Kidney epithelial cell (primary cell): ENCODE data around the gene EOLA1. TPM values are rescaled to one million over a fixed set of nuclear protein-coding genes. Genes with fewer than 3 reads are reported as not detected.
"Not testable (repeated sequence)": the region's sequence is repeated elsewhere in the genome, so short reads cannot be mapped to it uniquely, and the experiment has no call there.

Experiments used
- DNase-seq: peaks from one replicate; pipeline ENCODE4 v3.0.0-alpha.2; 2010; ENCODE audit warnings: low read depth
- H3K27me3 ChIP-seq: 2 replicates; pipeline ENCODE4 v1.6.0; 2011; ENCODE audit warnings: low read length; ENCODE audit not compliant: control insufficient read depth, insufficient read depth
- H3K36me3 ChIP-seq: 2 replicates; pipeline ENCODE4 v1.5.1; 2011; ENCODE audit warnings: low read length; ENCODE audit not compliant: control insufficient read depth, insufficient read depth
- H3K4me3 ChIP-seq: 2 replicates; pipeline ENCODE4 v1.5.1; 2011; ENCODE audit warnings: low read depth, mild to moderate bottlenecking, control low read depth, low read length
- total RNA-seq: library from RNA; depleted of rRNA; stranded (reverse); fragments of >200 nt; gene quantifications from 2 replicates; pipeline ENCODE4 v1.2.3, GENCODE V29; 2015
- TF ChIP-seq, protein P1 (sequence below): IDR thresholded peaks from 2 replicates; pipeline ENCODE4 v1.5.1; 2011; ENCODE audit warnings: mild to moderate bottlenecking, moderate library complexity, low read length, control low read depth, inconsistent platforms; ENCODE audit not compliant: insufficient read depth, poor library complexity, severe bottlenecking

Gene EOLA1
- total RNA-seq, 1 donor from 2014 or later = 11.2 TPM

DNA sequence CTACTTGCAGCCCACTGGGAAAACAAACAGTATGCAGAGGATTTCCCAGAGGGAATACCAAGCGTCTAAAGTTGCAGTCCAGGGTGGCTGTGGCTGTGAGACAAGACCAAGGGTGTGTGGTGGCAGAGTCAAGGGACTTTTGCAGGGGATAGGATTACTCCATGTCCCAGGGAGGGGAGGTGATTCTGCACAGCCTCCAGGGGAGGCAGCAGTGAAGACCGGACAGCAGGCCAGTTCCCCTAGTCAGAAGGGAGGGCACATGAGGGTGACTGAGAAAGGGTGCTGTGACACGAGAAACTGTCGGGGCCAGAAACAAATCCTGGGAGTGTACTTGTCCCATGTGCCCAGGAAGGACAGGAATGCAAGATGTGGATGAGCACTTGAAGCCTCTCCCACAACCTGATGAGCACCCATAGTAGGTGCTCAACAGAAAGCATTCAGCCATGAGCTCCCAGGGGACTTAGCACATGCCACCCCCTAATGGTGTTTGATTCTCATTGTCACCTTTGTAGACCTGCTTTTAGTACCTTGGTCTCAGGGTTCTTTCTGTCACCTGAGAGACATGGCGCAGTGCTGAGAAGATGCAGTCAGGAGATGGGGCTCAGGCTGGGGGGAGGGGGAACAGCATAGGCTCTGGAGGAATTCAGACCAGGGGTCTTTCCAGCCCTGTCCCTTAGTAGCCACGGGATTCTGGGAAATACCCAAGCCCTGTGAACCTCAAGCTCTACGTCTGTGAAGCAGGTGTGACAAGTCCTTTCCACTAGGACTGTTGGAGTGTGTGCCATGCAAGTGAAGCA, 27.0 kb downstream of the EOLA1 start:
- TF ChIP-seq, protein P1, sequence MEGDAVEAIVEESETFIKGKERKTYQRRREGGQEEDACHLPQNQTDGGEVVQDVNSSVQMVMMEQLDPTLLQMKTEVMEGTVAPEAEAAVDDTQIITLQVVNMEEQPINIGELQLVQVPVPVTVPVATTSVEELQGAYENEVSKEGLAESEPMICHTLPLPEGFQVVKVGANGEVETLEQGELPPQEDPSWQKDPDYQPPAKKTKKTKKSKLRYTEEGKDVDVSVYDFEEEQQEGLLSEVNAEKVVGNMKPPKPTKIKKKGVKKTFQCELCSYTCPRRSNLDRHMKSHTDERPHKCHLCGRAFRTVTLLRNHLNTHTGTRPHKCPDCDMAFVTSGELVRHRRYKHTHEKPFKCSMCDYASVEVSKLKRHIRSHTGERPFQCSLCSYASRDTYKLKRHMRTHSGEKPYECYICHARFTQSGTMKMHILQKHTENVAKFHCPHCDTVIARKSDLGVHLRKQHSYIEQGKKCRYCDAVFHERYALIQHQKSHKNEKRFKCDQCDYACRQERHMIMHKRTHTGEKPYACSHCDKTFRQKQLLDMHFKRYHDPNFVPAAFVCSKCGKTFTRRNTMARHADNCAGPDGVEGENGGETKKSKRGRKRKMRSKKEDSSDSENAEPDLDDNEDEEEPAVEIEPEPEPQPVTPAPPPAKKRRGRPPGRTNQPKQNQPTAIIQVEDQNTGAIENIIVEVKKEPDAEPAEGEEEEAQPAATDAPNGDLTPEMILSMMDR = no peak
- H3K27me3 ChIP-seq = no peaks in the 10 kb centered on the region
- DNase-seq = no peak
- H3K4me3 ChIP-seq = no peak overlapping the region
- H3K36me3 ChIP-seq = no peaks in the 10 kb centered on the region

DNA sequence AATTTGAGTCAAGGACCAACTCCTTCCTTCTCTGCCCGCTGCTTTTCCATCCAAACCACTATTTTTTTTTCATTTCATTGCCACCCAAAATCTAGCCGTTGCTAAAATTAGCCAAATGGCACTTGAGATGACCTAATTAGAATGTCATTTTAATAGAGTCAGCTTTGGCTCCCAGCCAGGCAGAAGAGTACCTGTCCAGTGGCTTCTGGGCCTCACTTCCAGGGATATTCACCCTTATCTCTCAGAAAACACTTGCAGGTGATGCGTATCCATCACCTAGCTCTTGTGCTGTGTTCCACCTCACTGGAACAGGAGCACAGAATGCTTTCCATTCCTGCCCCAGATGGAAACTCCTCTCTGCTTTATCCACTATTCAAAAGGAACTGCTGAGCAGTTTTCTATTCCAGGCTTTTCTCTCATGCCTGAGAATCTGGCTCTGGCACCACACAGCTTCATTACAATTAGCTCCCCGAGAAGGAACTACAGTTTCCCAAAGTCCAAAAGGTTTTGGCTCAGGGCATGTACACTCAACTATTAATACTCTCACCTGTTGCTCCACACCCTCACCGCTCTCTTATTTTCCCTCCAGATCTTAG, 28.0 kb downstream of the EOLA1 start:
- TF ChIP-seq, protein P1 = no peak
- no peaks in the 10 kb centered on the region for H3K36me3 ChIP-seq
- no peak overlapping the region for H3K4me3 ChIP-seq
- H3K27me3 ChIP-seq = no peaks in the 10 kb centered on the region
- DNase-seq = no peak

DNA sequence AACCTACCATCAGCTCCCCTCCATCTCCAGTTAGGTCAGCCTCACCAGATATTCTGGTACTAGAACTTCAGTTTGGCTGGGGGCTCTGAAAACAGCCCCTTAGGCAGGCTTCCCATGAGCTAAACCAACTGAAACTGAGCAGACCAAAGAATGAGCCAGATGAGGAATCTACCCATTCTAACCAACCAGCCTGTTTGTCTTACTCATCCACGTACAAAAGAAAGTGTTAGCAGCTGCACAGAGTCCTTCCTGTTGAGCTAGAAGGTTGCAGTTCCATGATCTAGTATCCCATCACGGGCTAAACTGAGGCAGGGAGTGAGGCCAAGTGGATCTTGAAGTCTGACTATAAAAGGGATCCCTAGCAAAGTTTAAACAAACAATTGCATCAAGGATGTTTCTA, 29.0 kb downstream of the EOLA1 start:
- no peak for DNase-seq
- H3K36me3 ChIP-seq = no peaks in the 10 kb centered on the region
- H3K27me3 ChIP-seq = no peaks in the 10 kb centered on the region
- no peak overlapping the region for H3K4me3 ChIP-seq
- TF ChIP-seq, protein P1 = no peak

DNA sequence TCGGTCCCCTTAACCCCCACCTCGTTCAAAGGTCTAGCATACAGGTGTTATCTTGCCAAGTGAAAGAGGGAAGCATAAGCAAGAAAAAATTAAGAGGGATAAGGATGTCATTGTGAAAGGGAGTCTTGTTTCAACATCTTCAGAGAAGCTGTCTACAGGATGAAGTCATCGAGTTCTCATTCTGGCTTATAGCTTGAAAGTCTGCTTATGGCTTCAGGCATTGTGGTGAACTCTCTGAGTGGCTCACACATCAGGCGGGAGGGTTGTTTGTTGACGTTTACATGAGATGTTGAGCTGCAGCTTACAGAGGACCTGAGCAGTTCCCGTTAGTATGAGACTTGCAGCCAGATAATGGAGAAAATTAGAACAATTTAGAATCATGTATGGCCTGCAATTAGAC, 29.9 kb downstream of the EOLA1 start:
- DNase-seq = no peak
- Histone ChIP-seq H3K4me3 (no peak overlapping the region), H3K27me3 (no peaks in the 10 kb centered on the region), H3K36me3 (no peaks in the 10 kb centered on the region)
- TF ChIP-seq, protein P1 = no peak

DNA sequence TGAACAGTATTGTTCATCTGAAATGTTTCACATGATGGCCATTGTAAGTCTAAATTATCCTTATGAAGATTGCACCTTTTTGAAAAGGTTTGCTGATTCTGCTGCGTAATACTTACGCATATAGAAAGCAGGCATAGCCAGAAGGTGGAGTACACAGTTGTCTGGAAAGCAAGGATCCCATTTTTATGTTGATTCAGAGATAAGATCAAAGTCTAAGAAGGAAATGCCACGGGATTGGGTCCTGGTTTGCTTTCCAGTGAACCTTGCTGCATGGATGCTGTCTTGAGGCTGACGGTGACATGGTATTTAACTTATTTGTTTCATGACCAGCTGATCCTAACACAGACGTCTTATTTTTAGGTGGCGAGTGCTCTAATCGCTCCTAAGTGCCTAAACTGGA, 31.0 kb downstream of the EOLA1 start:
- TF ChIP-seq, protein P1 = no peak

DNA sequence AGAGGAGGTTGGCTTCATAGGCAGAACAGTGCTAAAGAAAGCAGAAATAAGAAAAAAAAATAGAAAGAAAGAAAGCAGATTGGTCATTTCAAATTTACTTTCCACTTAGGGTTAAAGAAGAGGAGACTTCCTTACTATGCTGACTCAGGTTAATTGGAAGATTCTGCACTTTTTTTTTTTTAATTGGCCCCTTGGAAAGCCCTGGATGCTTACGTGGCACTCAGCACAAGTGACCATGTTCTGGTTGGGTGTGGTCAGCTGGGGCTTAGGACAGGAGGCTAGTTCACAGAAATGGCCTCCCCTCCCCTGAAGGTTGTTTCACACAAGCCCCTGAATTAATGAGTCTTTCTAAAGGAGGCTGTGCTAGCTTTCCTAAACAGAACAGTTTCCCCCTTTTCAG, 31.9 kb downstream of the EOLA1 start:
- TF ChIP-seq, protein P1 = no peak
- Histone ChIP-seq H3K36me3 (no peaks in the 10 kb centered on the region), H3K27me3 (no peaks in the 10 kb centered on the region), H3K4me3 (no peak overlapping the region)
- no peak for DNase-seq

More for the DNA sequence above, 31.0 kb downstream of the EOLA1 start:
- Histone ChIP-seq H3K36me3 (no peaks in the 10 kb centered on the region), H3K4me3 (no peak overlapping the region), H3K27me3 (no peaks in the 10 kb centered on the region)
- no peak for DNase-seq

DNA sequence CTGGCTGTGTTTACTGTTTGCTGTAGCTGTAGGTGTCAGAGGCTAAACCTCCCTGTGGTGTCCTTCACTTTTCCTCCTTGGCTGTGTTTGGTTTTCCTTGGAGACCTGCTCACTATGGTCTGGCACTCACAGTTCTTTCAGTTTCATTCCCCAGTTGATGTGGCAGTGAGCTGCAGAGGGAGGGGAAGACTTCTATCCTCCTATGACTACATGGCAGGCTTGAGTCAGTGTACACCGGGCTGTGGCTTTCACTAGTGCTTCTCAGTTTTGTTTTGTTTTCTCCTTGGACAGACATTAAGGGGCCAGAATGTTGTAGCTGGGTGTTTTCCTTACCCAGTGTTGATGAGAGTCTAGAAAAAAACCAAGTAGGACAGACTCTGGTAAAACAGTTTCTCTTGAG, 32.6 kb downstream of the EOLA1 start:
- not testable (repeated sequence) for H3K27me3 ChIP-seq, H3K4me3 ChIP-seq, H3K36me3 ChIP-seq, DNase-seq

DNA sequence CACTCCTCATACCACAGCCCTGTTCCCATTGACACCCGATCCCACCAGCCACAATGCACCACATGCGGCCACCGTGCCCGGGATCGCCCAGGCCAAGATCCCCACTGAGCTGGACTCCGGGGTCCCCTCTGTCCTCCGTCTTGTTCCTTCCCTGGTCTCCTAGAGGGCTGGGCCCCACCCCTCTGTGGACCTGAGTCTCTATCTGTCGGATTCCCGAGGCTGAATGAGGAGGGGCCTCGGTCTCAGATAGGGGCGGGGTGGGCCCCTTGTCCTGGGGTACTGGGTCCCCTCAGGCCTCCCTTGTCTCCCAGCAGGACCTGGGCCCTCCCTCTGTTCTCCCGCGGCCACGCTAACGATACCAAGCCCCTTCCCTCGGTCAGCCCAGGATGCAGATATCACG, 44.8 kb downstream of the EOLA1 start:
- H3K36me3 ChIP-seq, DNase-seq, H3K4me3 ChIP-seq: not testable (repeated sequence)

DNA sequence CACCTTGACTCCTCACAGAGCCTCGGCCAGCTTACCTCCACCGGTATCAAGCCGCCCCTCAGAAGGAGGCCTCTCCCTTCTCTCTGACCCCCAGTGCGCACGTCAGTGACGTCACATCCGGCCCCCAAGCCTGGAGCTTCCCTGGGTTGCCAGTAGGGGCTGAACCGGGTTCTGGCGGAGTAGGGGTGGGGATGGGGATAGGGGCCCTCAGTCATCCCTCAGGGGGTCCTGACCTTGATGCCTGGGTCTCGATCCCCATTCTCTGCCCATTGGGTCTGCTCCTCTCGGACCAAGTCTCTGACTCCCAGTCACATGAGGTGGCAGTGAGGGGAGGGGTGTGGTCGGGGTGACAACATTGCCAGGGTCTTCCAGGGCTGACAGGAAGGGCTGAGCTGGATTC, 46.5 kb downstream of the EOLA1 start, which contains the start of gene MAGEA9B:
TSS of gene MAGEA9B (minus strand) at position 101 of the 400 bp plus-strand sequence. CDS start 4,280 bp downstream, outside the sequence.
- H3K36me3 ChIP-seq, DNase-seq, H3K27me3 ChIP-seq: not testable (repeated sequence)

More for the DNA sequence above, 44.8 kb downstream of the EOLA1 start:
- not testable (repeated sequence) for H3K27me3 ChIP-seq

More for the DNA sequence above, 46.5 kb downstream of the EOLA1 start, which contains the start of gene MAGEA9B:
- not testable (repeated sequence) for H3K4me3 ChIP-seq
